RWPE1 (cell line): ENCODE measurements around the gene DLGAP1.

Experiments
- CTCF ChIA-PET: fragments of 350-600 bp; sonication (Branson Sonifier 250); formaldehyde crosslinking; extraction: SDS; loops from one replicate; lab custom pipeline; 2021; lab: Yijun Ruan, JAX
- POLR2A ChIA-PET: fragments of 400-600 bp; formaldehyde crosslinking; extraction: SDS; loops from one replicate; lab custom pipeline; 2020; ENCODE audit warnings: antibody characterized with exemption; ENCODE audit not compliant: low non-redundant PET; lab: Yijun Ruan, JAX
- DNase-seq: peaks from one replicate; pipeline ENCODE4 v3.0.0; 2012; ENCODE audit warnings: low spot score
- H3K27ac ChIP-seq: fragments of 450-650 bp; 2 replicates; pipeline ENCODE4 v1.5.1; 2017
- TF ChIP-seq, protein P1 (sequence below): fragments of 450-650 bp; conservative IDR thresholded peaks from 2 replicates; pipeline ENCODE4 v1.5.1; 2017; ENCODE audit warnings: low read depth, mild to moderate bottlenecking

Gene DLGAP1

DNA sequence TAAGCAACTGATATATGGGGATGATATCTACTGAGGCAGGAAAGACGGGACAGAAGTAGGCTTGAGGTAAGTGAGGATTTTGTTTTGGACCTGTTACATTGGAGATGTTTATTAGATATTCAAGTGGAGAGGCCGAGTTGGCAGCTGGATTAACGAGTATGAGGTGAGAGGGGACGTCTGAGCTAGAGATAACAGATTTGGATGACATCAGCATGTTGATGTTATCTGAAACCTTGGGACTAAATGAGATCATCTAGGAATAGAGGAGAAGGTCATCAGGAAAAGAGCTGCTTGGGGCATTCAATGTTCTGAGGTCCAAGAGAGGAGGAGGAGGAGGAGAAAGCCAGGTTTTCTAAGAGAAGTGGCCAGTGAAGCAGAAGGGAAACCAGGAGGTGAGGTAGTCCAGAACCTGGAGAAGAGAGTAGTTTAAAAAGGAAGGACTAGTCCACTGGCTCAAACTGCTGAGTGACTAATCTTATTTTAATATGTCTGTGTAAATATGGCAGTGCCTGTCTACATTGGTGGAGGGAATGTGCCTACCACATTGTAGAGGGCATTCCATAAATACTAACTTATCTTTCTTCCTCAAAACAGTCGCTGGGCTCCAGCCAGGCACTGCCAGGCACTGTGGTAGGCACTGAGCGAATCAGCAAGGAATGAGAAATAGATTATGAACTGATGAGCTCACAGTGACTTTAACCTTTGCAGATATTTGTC lies 488.3 kb downstream of the DLGAP1 start:
- TF ChIP-seq, protein P1, sequence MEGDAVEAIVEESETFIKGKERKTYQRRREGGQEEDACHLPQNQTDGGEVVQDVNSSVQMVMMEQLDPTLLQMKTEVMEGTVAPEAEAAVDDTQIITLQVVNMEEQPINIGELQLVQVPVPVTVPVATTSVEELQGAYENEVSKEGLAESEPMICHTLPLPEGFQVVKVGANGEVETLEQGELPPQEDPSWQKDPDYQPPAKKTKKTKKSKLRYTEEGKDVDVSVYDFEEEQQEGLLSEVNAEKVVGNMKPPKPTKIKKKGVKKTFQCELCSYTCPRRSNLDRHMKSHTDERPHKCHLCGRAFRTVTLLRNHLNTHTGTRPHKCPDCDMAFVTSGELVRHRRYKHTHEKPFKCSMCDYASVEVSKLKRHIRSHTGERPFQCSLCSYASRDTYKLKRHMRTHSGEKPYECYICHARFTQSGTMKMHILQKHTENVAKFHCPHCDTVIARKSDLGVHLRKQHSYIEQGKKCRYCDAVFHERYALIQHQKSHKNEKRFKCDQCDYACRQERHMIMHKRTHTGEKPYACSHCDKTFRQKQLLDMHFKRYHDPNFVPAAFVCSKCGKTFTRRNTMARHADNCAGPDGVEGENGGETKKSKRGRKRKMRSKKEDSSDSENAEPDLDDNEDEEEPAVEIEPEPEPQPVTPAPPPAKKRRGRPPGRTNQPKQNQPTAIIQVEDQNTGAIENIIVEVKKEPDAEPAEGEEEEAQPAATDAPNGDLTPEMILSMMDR, result no peak
- no peak for DNase-seq
- ChIA-PET POLR2A (no interaction called here), CTCF (interaction anchor here (1.5 kb wide), 1 partner anchor 28 kb away, joined by 5 read pairs; no protein-coding TSS in a partner anchor)
- no peak overlapping the region for H3K27ac ChIP-seq

DNA sequence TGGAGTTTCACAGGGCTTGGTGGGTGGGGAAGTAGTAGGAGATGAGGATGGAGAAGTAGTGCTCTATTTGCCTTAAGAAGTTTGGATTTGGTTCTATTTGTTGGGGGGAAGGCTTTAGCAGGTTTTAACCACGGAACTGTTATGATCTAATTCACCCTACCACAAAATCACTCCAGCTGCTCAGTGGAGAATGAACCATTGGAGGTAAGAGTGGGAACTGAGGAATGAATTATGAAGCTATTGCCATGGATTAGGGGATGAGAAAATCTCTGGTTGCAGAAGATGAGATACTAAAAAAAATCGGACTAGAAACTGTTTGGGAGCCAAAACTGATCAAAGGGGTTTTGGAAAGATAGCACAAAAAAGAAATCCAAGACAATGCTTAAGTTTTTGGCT lies 488.9 kb downstream of the DLGAP1 start:
- CTCF ChIA-PET, result interaction anchor here (0.7 to 1.5 kb wide), 2 partner anchors 29 to 261 kb away, joined by 3 to 5 read pairs; no protein-coding TSS in a partner anchor
- TF ChIP-seq, protein P1, result no peak
- no peak overlapping the region for H3K27ac ChIP-seq
- DNase-seq, result no peak
- POLR2A ChIA-PET, result no interaction called here

DNA sequence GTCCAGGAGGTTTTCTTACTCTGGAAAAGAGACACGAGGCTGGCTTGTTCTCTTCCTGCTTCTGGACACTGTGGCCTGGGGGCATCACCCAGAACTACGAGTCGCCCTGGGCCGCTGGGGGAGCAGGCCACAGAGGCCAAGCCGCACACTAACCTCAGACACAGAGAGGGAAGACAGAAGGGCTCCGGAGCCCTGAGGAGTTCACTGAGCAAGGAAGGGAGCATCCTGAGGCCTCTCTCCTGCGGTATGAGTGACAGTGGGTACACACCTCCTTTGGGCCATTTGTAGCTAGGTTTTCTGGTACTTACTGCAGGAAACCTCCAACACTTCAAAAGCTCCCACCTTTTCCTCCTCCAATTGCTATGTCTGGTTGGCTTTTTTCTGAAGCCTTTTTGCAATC lies 494.1 kb downstream of the DLGAP1 start:
- ChIA-PET POLR2A (no interaction called here), CTCF (no interaction called here)
- no peak for DNase-seq
- H3K27ac ChIP-seq, result no peak overlapping the region
- TF ChIP-seq, protein P1, result no peak

DNA sequence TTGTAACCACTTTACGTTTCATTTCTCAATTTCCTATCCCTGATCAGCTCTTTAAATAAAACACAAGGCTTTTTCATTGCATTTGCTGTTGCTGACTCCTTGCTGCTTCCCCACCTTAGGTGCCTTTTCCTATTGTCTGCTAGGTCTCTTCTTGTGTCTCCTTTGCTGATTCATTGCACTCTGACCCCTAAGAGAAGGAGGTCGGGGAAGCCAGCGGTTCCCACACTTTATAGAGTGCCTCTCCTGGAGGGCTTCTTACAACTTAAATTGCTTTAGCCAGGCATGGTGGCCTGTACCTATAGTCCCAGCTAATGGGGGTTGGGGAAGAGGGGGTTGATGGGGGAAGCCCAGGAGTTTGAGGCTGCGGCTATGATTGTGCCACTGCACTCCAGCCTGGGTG lies 495.0 kb downstream of the DLGAP1 start:
- no peak overlapping the region for H3K27ac ChIP-seq
- TF ChIP-seq, protein P1, result no peak
- ChIA-PET CTCF (no interaction called here), POLR2A (no interaction called here)
- no peak for DNase-seq

DNA sequence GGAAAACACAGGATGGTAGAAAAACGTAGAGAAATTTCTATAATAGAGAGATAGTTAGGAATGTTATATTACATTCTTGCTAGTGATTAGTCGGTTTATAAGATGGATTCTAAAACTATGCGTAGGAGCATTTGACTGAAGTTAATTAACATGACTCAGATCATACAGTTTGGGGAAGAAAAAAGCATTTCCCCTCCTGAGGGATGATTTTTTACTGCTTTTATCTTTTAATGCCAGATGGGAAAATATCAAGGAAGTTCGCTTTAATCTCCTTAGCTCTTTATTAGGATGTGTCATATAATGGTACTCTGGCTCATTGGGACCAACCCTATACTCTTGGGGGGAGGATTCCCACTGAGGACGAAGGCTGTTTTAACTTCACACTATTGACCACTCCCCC lies 503.1 kb downstream of the DLGAP1 start:
- CTCF ChIA-PET, result no interaction called here
- no peak for DNase-seq
- POLR2A ChIA-PET, result no interaction called here
- TF ChIP-seq, protein P1, result no peak
- no peak overlapping the region for H3K27ac ChIP-seq

DNA sequence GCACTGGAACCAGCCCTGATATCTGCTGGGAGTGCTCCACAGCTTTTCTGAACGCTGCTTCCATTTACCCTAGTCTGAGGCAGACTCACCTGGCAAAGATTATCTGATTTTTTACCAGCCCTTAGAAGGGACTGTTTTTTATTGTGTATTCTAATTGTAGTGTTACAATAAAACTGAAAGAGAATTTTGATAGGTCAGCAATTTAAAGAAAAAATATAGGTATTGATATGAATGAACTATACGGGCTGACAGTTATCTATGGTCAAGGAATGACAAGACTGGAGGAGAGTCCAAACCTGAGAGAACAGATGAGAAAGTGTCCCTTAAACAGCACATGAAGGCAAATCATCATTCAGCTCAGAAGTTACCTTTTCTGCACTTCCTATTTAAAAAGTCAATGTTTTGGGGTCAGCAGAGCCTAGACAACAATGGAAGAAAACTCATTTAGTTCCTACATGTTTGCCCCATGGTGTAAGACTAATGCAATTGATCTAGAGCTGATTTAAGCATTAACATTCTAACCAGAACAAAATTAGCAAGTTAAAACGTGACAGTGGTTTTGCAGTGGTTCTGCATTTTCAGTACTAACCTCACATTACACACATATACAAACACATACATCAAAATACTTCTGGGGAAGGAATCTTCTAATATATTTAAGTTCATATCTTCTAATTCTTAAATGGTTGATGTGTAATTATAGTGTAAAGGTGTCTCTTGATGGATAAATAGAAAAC lies 504.3 kb downstream of the DLGAP1 start:
- no peak for DNase-seq
- POLR2A ChIA-PET, result no interaction called here
- no peak overlapping the region for H3K27ac ChIP-seq
- CTCF ChIA-PET, result no interaction called here
- TF ChIP-seq, protein P1, result no peak
